ENCODE data around the gene CCL13. TPM values are rescaled to one million over a fixed set of nuclear protein-coding genes. Genes with fewer than 3 reads are reported as not detected.

The CCL13 gene
- total RNA-seq, 1 donor from 2014 or later: not detected

DNA sequence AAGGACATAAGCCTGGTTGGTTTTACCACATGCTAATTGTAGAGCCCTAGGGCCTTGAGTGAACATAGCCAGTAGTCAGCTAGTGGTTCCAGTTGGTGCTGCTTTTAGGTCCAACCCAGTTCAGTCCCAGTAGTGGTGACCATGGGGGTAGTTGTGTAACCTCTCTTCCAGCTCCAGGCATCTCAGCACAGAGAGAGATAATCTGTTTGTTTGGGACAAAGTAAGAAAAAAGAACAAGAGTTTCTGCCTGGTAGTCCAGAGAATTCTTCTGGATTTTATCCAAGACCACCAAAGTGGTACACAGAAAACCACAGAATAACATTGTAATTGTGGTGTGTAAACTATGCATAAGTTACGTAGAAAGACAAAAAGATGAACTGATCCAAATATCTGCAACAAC lies 5.2 kb upstream of the CCL13 start:
- H3K4me3 Mint-ChIP-seq (ENCODE audit: low read depth): no peak overlapping the region
- no peaks in the 10 kb centered on the region for H3K4me1 Mint-ChIP-seq (ENCODE audit: low read depth)
- TF ChIP-seq, protein P1, sequence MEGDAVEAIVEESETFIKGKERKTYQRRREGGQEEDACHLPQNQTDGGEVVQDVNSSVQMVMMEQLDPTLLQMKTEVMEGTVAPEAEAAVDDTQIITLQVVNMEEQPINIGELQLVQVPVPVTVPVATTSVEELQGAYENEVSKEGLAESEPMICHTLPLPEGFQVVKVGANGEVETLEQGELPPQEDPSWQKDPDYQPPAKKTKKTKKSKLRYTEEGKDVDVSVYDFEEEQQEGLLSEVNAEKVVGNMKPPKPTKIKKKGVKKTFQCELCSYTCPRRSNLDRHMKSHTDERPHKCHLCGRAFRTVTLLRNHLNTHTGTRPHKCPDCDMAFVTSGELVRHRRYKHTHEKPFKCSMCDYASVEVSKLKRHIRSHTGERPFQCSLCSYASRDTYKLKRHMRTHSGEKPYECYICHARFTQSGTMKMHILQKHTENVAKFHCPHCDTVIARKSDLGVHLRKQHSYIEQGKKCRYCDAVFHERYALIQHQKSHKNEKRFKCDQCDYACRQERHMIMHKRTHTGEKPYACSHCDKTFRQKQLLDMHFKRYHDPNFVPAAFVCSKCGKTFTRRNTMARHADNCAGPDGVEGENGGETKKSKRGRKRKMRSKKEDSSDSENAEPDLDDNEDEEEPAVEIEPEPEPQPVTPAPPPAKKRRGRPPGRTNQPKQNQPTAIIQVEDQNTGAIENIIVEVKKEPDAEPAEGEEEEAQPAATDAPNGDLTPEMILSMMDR (IDR thresholded peaks at IDR 0.05; ENCODE audit: unreplicated experiment): no peak
- peaks cover 6% of the 10 kb centered on the region for H3K27me3 Mint-ChIP-seq
- DNase-seq (ENCODE audit: low spot score, unreplicated experiment): no peak
- H3K27ac Mint-ChIP-seq: no peak overlapping the region
- H3K36me3 Mint-ChIP-seq (ENCODE audit: insufficient read depth): no peaks in the 10 kb centered on the region
- H3K9me3 Mint-ChIP-seq (ENCODE audit: low read depth): peaks cover 6% of the 10 kb centered on the region

DNA sequence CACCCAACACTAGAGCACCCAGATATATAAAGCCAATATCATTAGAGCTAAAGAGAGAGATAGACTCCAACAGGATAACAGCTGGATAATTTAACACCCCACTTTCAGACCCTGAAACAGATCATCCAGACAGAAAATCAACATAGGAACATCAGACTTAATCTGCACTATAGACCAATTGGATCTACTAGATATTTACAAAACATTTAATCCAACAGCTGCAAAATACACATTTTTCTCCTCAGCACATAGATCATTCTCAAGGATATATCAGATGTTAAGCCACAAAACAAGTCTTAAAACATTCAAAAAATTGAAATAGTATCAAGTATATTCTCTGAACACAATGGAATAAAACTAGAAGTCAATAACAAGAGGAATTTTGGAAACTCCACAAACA lies 4.1 kb upstream of the CCL13 start:
- no peak for DNase-seq (ENCODE audit: low spot score, unreplicated experiment)
- no peaks in the 10 kb centered on the region for H3K4me1 Mint-ChIP-seq (ENCODE audit: low read depth)
- H3K36me3 Mint-ChIP-seq (ENCODE audit: insufficient read depth): no peaks in the 10 kb centered on the region
- H3K9me3 Mint-ChIP-seq (ENCODE audit: low read depth): peaks cover 6% of the 10 kb centered on the region
- H3K27me3 Mint-ChIP-seq: peaks cover 4% of the 10 kb centered on the region
- TF ChIP-seq, protein P1 (IDR thresholded peaks at IDR 0.05; ENCODE audit: unreplicated experiment): no peak
- H3K27ac Mint-ChIP-seq: no peak overlapping the region
- no peak overlapping the region for H3K4me3 Mint-ChIP-seq (ENCODE audit: low read depth)

DNA sequence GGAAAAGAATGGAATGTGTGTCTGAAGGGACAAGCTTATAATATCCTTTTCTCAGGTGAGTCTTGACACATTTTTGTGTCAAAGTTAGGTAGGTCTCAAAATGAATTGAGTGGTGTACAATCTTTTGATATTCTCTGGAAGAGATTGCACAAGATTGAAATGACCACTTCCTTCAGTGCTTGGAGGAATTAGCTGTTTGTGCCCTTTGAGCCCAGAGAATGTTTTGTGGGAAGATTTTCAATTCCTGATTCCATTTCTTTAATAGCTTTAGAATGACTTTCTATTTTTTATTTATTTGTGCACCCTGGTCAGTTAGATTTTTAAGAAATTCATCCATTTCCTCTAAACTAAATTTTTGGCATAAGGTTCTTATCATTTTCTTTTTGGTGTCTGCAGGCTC lies 1.6 kb upstream of the CCL13 start:
- TF ChIP-seq, protein P1 (IDR thresholded peaks at IDR 0.05; ENCODE audit: unreplicated experiment): no peak
- Mint-ChIP-seq H3K4me1 (ENCODE audit: low read depth) (no peaks in the 10 kb centered on the region), H3K4me3 (ENCODE audit: low read depth) (no peak overlapping the region), H3K36me3 (ENCODE audit: insufficient read depth) (no peaks in the 10 kb centered on the region), H3K9me3 (ENCODE audit: low read depth) (peaks cover 6% of the 10 kb centered on the region), H3K27me3 (no peaks in the 10 kb centered on the region), H3K27ac (no peak overlapping the region)
- no peak for DNase-seq (ENCODE audit: low spot score, unreplicated experiment)

DNA sequence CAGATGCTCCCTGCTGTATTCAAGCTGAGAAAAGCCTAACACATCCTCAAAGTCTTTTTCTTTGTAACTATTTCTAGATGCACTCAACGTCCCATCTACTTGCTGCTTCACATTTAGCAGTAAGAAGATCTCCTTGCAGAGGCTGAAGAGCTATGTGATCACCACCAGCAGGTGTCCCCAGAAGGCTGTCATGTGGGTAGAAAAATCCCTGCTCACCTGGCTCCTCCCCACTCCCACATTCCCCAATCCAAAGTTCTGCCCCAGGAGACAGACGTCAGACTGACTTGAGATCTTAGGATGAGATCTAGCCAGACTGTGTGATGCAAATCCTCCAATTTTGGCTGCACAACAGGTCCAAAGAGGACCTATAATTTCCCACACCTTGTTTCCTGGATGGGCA lies 1.1 kb downstream of the CCL13 start:
- TF ChIP-seq, protein P1 (IDR thresholded peaks at IDR 0.05; ENCODE audit: unreplicated experiment): no peak
- Mint-ChIP-seq H3K27me3 (peaks cover 4% of the 10 kb centered on the region), H3K27ac (no peak overlapping the region), H3K4me1 (ENCODE audit: low read depth) (peaks cover 3% of the 10 kb centered on the region), H3K36me3 (ENCODE audit: insufficient read depth) (no peaks in the 10 kb centered on the region), H3K4me3 (ENCODE audit: low read depth) (no peak overlapping the region), H3K9me3 (ENCODE audit: low read depth) (peaks cover 6% of the 10 kb centered on the region)
- DNase-seq (ENCODE audit: low spot score, unreplicated experiment): no peak

DNA sequence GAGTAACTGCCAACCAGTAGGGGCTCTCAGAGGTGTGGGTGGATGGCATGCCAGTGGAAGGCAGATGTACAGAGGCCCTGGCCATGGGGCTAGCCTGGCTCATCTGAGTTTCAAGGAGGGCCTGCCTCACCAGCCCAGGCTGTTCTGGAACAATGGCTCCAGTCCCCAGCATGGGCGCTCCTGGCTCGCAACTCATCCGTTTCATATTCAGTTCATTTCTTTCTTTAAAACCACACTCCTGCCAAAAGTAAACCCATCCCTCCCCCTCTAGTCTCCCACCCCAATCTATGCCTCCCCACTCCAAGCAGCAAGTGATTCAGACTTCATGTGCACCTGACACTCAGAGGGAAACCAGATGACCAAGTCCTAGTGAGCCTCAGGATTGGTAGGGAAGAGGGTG lies 2.4 kb downstream of the CCL13 start:
- Mint-ChIP-seq H3K27me3 (peaks cover 6% of the 10 kb centered on the region), H3K4me1 (ENCODE audit: low read depth) (peaks cover 3% of the 10 kb centered on the region), H3K4me3 (ENCODE audit: low read depth) (no peak overlapping the region), H3K36me3 (ENCODE audit: insufficient read depth) (no peaks in the 10 kb centered on the region), H3K27ac (no peak overlapping the region), H3K9me3 (ENCODE audit: low read depth) (peaks cover 4% of the 10 kb centered on the region)
- no peak for DNase-seq (ENCODE audit: low spot score, unreplicated experiment)
- TF ChIP-seq, protein P1 (IDR thresholded peaks at IDR 0.05; ENCODE audit: unreplicated experiment): no peak

Measured in progenitor cell of endocrine pancreas (in vitro differentiated cells).